Kidney capillary endothelial cell (primary cell): ENCODE results near the gene SULF2.

Experiments
- DNase-seq: peaks from one replicate; pipeline ENCODE4 v3.0.0-alpha.2; 2018; ENCODE audit warnings: low spot score

SULF2 gene

GRCh38 chr20:47735412-47736400, 49.6 kb downstream of the SULF2 start:
- DNase-seq: no peak

- no peak for DNase-seq
Measured at GRCh38 chr20:47734870-47735269, 50.4 kb downstream of the SULF2 start.

- no peak for DNase-seq
Measured at GRCh38 chr20:47733892-47734291, 51.4 kb downstream of the SULF2 start.

GRCh38 chr20:47730744-47731143, 54.5 kb downstream of the SULF2 start:
- no peak for DNase-seq

- no peak for DNase-seq
Measured at GRCh38 chr20:47729472-47729871, 55.8 kb downstream of the SULF2 start.

GRCh38 chr20:47727909-47728361, 57.3 kb downstream of the SULF2 start:
- no peak for DNase-seq

GRCh38 chr20:47727170-47727880, 58.0 kb downstream of the SULF2 start:
- peak; percentile 7 for DNase-seq

- DNase-seq: no peak
Measured at GRCh38 chr20:47726632-47727031, 58.6 kb downstream of the SULF2 start.

GRCh38 chr20:47725248-47725973, 59.9 kb downstream of the SULF2 start:
- peak; percentile 91 for DNase-seq

- no peak for DNase-seq
Measured at GRCh38 chr20:47724910-47725247, 60.4 kb downstream of the SULF2 start.

- no peak for DNase-seq
Measured at GRCh38 chr20:47724396-47724795, 60.9 kb downstream of the SULF2 start.

- no peak for DNase-seq
Measured at GRCh38 chr20:47723322-47723721, 62.0 kb downstream of the SULF2 start.

GRCh38 chr20:47720636-47721427, 64.4 kb downstream of the SULF2 start:
- DNase-seq: no peak

GRCh38 chr20:47719625-47720024, 65.7 kb downstream of the SULF2 start:
- no peak for DNase-seq

- DNase-seq: no peak
Measured at GRCh38 chr20:47719211-47719610, 66.1 kb downstream of the SULF2 start.

GRCh38 chr20:47718398-47718797, 66.9 kb downstream of the SULF2 start:
- no peak for DNase-seq

- no peak for DNase-seq
Measured at GRCh38 chr20:47717421-47717820, 67.9 kb downstream of the SULF2 start.

GRCh38 chr20:47713878-47714450, 71.3 kb downstream of the SULF2 start:
- DNase-seq: no peak

GRCh38 chr20:47713163-47713562, 72.1 kb downstream of the SULF2 start:
- no peak for DNase-seq

GRCh38 chr20:47711046-47711752, 74.1 kb downstream of the SULF2 start:
- no peak for DNase-seq

GRCh38 chr20:47710665-47711045, 74.6 kb downstream of the SULF2 start:
- no peak for DNase-seq
